PFSK-1 (cell line): Measurements from ENCODE around the gene SHISAL2A.

Source experiments
- FOXP2 ChIP-seq: optimal IDR thresholded peaks from 2 replicates; pipeline ENCODE3; 2011; ENCODE audit warnings: borderline replicate concordance, control low read depth, inconsistent platforms; ENCODE audit not compliant: insufficient read depth; ENCODE audit errors: extremely low read length, extremely low read depth
- POLR2AphosphoS5 ChIP-seq: IDR thresholded peaks from 2 replicates; pipeline ENCODE4 v1.6.1; 2012; ENCODE audit warnings: low read depth, mild to moderate bottlenecking, control low read depth, low read length, moderate library complexity
- REST ChIP-seq, 2 experiments: IDR thresholded peaks; 2 replicates each; pipeline versions ENCODE4 v1.6.1 to v1.8.0; 2011 to 2012; ENCODE audit warnings: low read depth in 2 of 2, low read length in 2 of 2, control low read depth in 1 of 2, inconsistent platforms in 1 of 2, mild to moderate bottlenecking in 1 of 2, moderate library complexity in 1 of 2; ENCODE audit not compliant: insufficient read depth in 1 of 2
- SIN3A ChIP-seq: IDR thresholded peaks from 2 replicates; pipeline ENCODE4 v1.6.1; 2012; ENCODE audit warnings: mild to moderate bottlenecking, low read length, moderate library complexity, borderline replicate concordance; ENCODE audit not compliant: insufficient read depth
- TAF1 ChIP-seq: IDR thresholded peaks from 2 replicates; pipeline ENCODE4 v1.6.1; 2012; ENCODE audit warnings: low read length, control low read depth, borderline replicate concordance; ENCODE audit not compliant: insufficient read depth

The SHISAL2A gene

DNA sequence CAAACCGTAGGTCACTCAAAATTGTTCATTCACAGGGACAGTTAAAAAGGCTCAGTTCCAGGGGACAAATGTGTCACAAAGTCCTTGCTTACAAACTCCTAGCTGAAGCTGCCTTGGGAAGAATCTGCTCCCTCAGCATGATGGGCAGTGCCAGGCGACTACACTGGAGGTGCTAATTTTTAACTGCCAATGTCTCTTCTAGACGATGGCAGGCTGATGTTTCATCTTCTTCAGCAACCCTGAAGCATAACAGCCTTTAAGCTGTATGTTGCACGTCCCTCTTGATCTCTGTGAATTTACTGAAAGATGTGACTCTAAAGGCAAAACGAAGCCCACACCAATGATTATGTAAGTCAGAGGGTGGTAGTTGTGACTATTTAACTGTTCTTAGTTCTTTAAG, 53.9 kb downstream of the SHISAL2A start:
- TF ChIP-seq REST (IDR thresholded peaks at IDR 0.05; ENCODE audit: insufficient read depth in 1 of 2, low read depth in 2 of 2, low read length in 2 of 2) = no peak
- TF ChIP-seq POLR2AphosphoS5 = no peak
- no peak for TF ChIP-seq TAF1
- TF ChIP-seq FOXP2 = no peak
- TF ChIP-seq SIN3A = no peak

GRCh38 chr1:52691821-52692220, 58.9 kb downstream of the SHISAL2A start:
- TF ChIP-seq TAF1 (no peak), FOXP2 (no peak), REST (IDR thresholded peaks at IDR 0.05; ENCODE audit: insufficient read depth in 1 of 2, low read depth in 2 of 2, low read length in 2 of 2) (no peak), SIN3A (no peak), POLR2AphosphoS5 (no peak)

- TF ChIP-seq TAF1 = no peak
- no peak for TF ChIP-seq REST (IDR thresholded peaks at IDR 0.05; ENCODE audit: insufficient read depth in 1 of 2, low read depth in 2 of 2, low read length in 2 of 2)
- TF ChIP-seq SIN3A = no peak
- TF ChIP-seq FOXP2 = no peak
- TF ChIP-seq POLR2AphosphoS5 = no peak
These were observed 59.7 kb downstream of the SHISAL2A start for GRCh38 chr1:52692697-52693096.

- TF ChIP-seq POLR2AphosphoS5 = no peak
- no peak for TF ChIP-seq TAF1
- no peak for TF ChIP-seq SIN3A
- no peak for TF ChIP-seq REST (IDR thresholded peaks at IDR 0.05; ENCODE audit: insufficient read depth in 1 of 2, low read depth in 2 of 2, low read length in 2 of 2)
- TF ChIP-seq FOXP2 = no peak
These were observed 60.9 kb downstream of the SHISAL2A start for GRCh38 chr1:52693843-52694242.

GRCh38 chr1:52695627-52696026, 62.7 kb downstream of the SHISAL2A start:
- no peak for TF ChIP-seq POLR2AphosphoS5
- TF ChIP-seq SIN3A = no peak
- no peak for TF ChIP-seq TAF1
- TF ChIP-seq REST (IDR thresholded peaks at IDR 0.05; ENCODE audit: insufficient read depth in 1 of 2, low read depth in 2 of 2, low read length in 2 of 2) = no peak
- TF ChIP-seq FOXP2 = no peak
